B cell (primary cell): Measurements from ENCODE around the gene TP53AIP1. TPM values are rescaled to one million over a fixed set of nuclear protein-coding genes. Genes with fewer than 3 reads are reported as not detected.

Experiments used
- ATAC-seq: fragments of 200-7000 bp; cut with Tn5 transposase; one replicate; pipeline ENCODE4 v1.10.0; 2021; ENCODE audit warnings: low read depth, mild to moderate bottlenecking, moderate number of reproducible peaks, moderate library complexity
- CTCF ChIA-PET: fragments of 350-600 bp; sonication (Branson Sonifier 250); formaldehyde crosslinking; loops from one replicate; lab custom pipeline; 2021; ENCODE audit warnings: antibody characterized with exemption, inconsistent platforms; lab: Charles Lee
- POLR2A ChIA-PET: fragments of 350-600 bp; sonication (Branson Sonifier 250); formaldehyde crosslinking; loops from one replicate; lab custom pipeline; 2021; ENCODE audit warnings: antibody characterized with exemption; lab: Charles Lee
- DNase-seq: peaks from one replicate; pipeline ENCODE4 v3.0.0; 2013
- H2AFZ ChIP-seq: 2 replicates; pipeline ENCODE4 v1.6.1; 2012; ENCODE audit warnings: mild to moderate bottlenecking, low read depth, low read length; ENCODE audit not compliant: insufficient read depth, poor library complexity, severe bottlenecking
- H3K27ac ChIP-seq, 2 donors: 1 replicate in 1 of 2; 2 replicates in 1 of 2; pipeline ENCODE4 v1.5.1; 2012 to 2013; ENCODE audit warnings: low read length in 2 of 2, mild to moderate bottlenecking in 2 of 2, moderate library complexity in 1 of 2
- H3K27me3 ChIP-seq, 4 experiments: fragments of 200-600 bp in 1 of 4; sonication (generic) in 1 of 4; replicated peaks in 1 of 4; 1 replicate in 2 of 4; 2 replicates in 2 of 4; pipeline versions ENCODE4 v1.6.1 to v1.7.0; 2013 to 2016; ENCODE audit warnings: low read length in 3 of 4, mild to moderate bottlenecking in 2 of 4, mixed read lengths in 1 of 4, moderate library complexity in 1 of 4; ENCODE audit not compliant: insufficient read depth in 4 of 4, control insufficient read depth in 3 of 4; ENCODE audit errors: control extremely low read depth in 1 of 4
- H3K36me3 ChIP-seq, 2 experiments: replicated peaks in 1 of 2; 1 replicate in 1 of 2; 2 replicates in 1 of 2; pipeline versions ENCODE4 v1.6.1 to v1.7.1; 2013; ENCODE audit warnings: low read length in 1 of 2; ENCODE audit not compliant: insufficient read depth in 2 of 2, control insufficient read depth in 1 of 2; ENCODE audit errors: control extremely low read depth in 1 of 2, extremely low read depth in 1 of 2
- H3K4me1 ChIP-seq, 2 donors: fragments of 200-600 bp in 1 of 2; sonication (generic) in 1 of 2; 1 replicate in 1 of 2; 2 replicates in 1 of 2; pipeline versions ENCODE4 v1.5.1 to v1.6.1; 2013 to 2017; ENCODE audit warnings: low read length in 2 of 2; ENCODE audit not compliant: control insufficient read depth in 2 of 2, insufficient read depth in 2 of 2
- H3K4me2 ChIP-seq: replicated peaks from 2 replicates; pipeline ENCODE3; 2012; ENCODE audit warnings: mild to moderate bottlenecking, low read depth, low read length; ENCODE audit not compliant: poor library complexity, severe bottlenecking
- H3K4me3 ChIP-seq, 5 experiments: fragments of 200-600 bp in 1 of 5; sonication (generic) in 1 of 5; 1 replicate in 3 of 5; 2 replicates in 2 of 5; pipeline versions ENCODE4 v1.5.1 to v1.7.0; 2011 to 2016; ENCODE audit warnings: low read length in 4 of 5, mild to moderate bottlenecking in 4 of 5, low read depth in 2 of 5, control low read depth in 1 of 5, moderate library complexity in 1 of 5; ENCODE audit not compliant: insufficient read depth in 1 of 5; ENCODE audit errors: control extremely low read depth in 1 of 5, extremely low read depth in 1 of 5
- H3K79me2 ChIP-seq: fragments of 200-600 bp; sonication (generic); one replicate; pipeline ENCODE4 v1.6.0; 2016; ENCODE audit warnings: low read length; ENCODE audit not compliant: control insufficient read depth, insufficient read depth
- H3K9ac ChIP-seq: fragments of 200-600 bp; sonication (generic); 2 replicates; pipeline ENCODE4 v1.6.1; 2017; ENCODE audit warnings: mild to moderate bottlenecking, low read length, moderate library complexity
- H3K9me3 ChIP-seq, 3 donors: one replicate each; pipeline versions ENCODE4 v1.6.1 to v1.7.1; 2013; ENCODE audit warnings: low read length in 2 of 3; ENCODE audit not compliant: control insufficient read depth in 2 of 3, insufficient read depth in 1 of 3; ENCODE audit errors: control extremely low read depth in 1 of 3
- H4K20me1 ChIP-seq: 2 replicates; pipeline ENCODE4 v1.6.0; 2012; ENCODE audit warnings: mild to moderate bottlenecking, low read length; ENCODE audit not compliant: insufficient read depth, control insufficient read depth, poor library complexity, severe bottlenecking
- H3K27ac Mint-ChIP-seq: one replicate; pipeline ENCODE4 v1.8.0; 2021; ENCODE audit warnings: mixed read lengths
- H3K27me3 Mint-ChIP-seq: one replicate; pipeline ENCODE4 v1.8.0; 2021; ENCODE audit warnings: mixed read lengths
- H3K4me1 Mint-ChIP-seq: one replicate; pipeline ENCODE4 v1.8.0; 2021; ENCODE audit warnings: mixed read lengths
- H3K4me3 Mint-ChIP-seq: one replicate; pipeline ENCODE4 v1.8.0; 2021; ENCODE audit warnings: mixed read lengths
- H3K9me3 Mint-ChIP-seq: one replicate; pipeline ENCODE4 v1.8.0; 2022; ENCODE audit warnings: mixed read lengths; ENCODE audit not compliant: insufficient read depth
- EZH2 ChIP-seq: IDR thresholded peaks from 2 replicates; pipeline ENCODE4 v1.6.1; 2012; ENCODE audit warnings: borderline replicate concordance, low read depth, mild to moderate bottlenecking, moderate library complexity, low read length; ENCODE audit not compliant: insufficient read depth, poor library complexity, severe bottlenecking
- WGBS: methylation state at CpG from one replicate; pipeline ENCODE4 v1.1.5; 2013; ENCODE audit warnings: missing lambda C conversion rate; ENCODE audit not compliant: insufficient coverage; 5-methylcytosine and 5-hydroxymethylcytosine counted together
- intact Hi-C: fragments of 100-400 bp; cut with micrococcal nuclease; formaldehyde crosslinking; loops from one replicate; pipeline ENCODE4 v1.10.0; 2022
- polyA plus RNA-seq: library from polyadenylated mRNA; depleted of rRNA; stranded (reverse); fragments of >200 nt; gene quantifications from 2 replicates; pipeline ENCODE4 v1.2.3, GENCODE V29; 2012
- total RNA-seq, 2 donors: library from RNA; stranded (reverse); fragments of 120-200 nt in 1 of 2; gene quantifications; 1 replicate in 1 of 2; 2 replicates in 1 of 2; pipeline versions ENCODE4 v1.2.3 to v1.2.4, GENCODE V29; 2013 to 2022
- TF ChIP-seq, protein P1 (sequence below): fragments of 200-600 bp; IDR thresholded peaks from one replicate; pipeline ENCODE4 v1.8.0; 2022; ENCODE audit warnings: antibody characterized with exemption, mild to moderate bottlenecking

Gene TP53AIP1
- total and polyA plus RNA-seq, 2 donors (not counting 1 experiment from before 2014, with no cell fraction given), result 0.04 to 0.12 TPM

DNA sequence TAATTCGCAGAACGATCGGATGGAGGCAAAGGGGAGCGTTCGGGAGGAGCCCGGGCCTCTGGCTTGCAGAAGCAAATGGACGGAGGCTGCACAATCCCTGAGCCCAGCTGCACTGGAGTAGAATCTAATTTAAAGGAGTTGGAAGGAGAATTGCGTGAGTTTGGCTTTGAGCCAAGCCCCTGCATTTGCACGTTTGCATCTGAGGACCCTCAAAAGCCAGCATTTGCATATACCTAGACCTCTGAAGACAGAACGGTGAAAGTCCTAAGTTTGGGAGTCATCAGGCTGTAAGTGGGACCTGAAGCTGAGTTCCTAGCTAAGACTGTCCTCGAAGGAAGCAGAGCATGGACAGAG lies 15.6 kb downstream of the TP53AIP1 start:
- no peak for ATAC-seq
- ChIA-PET POLR2A (no interaction called here), CTCF (interaction anchor here (1.8 kb wide), 1 partner anchor 770 kb away, joined by 8 read pairs; no protein-coding TSS in a partner anchor)
- H3K4me1 Mint-ChIP-seq, result peaks cover 15% of the 10 kb centered on the region
- peaks cover 0 to 27% (median 0%) of the 10 kb centered on the region in 4 experiments for H3K27me3 ChIP-seq
- no peaks in the 10 kb centered on the region for H4K20me1 ChIP-seq
- H3K4me3 ChIP-seq, result no peak overlapping the region
- peaks cover 0 to 6% (median 0%) of the 10 kb centered on the region in 3 donors for H3K9me3 ChIP-seq
- intact Hi-C loops, result no loop called here
- DNase-seq, result no peak
- peaks cover 7 to 11% of the 10 kb centered on the region in 2 donors for H3K4me1 ChIP-seq
- TF ChIP-seq, protein P1, sequence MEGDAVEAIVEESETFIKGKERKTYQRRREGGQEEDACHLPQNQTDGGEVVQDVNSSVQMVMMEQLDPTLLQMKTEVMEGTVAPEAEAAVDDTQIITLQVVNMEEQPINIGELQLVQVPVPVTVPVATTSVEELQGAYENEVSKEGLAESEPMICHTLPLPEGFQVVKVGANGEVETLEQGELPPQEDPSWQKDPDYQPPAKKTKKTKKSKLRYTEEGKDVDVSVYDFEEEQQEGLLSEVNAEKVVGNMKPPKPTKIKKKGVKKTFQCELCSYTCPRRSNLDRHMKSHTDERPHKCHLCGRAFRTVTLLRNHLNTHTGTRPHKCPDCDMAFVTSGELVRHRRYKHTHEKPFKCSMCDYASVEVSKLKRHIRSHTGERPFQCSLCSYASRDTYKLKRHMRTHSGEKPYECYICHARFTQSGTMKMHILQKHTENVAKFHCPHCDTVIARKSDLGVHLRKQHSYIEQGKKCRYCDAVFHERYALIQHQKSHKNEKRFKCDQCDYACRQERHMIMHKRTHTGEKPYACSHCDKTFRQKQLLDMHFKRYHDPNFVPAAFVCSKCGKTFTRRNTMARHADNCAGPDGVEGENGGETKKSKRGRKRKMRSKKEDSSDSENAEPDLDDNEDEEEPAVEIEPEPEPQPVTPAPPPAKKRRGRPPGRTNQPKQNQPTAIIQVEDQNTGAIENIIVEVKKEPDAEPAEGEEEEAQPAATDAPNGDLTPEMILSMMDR, result no peak
- TF ChIP-seq EZH2, result no peak
- H2AFZ ChIP-seq, result no peak overlapping the region
- no peaks in the 10 kb centered on the region for H3K9me3 Mint-ChIP-seq
- no peak overlapping the region for H3K4me3 Mint-ChIP-seq
- H3K36me3 ChIP-seq, result no peaks in the 10 kb centered on the region
- H3K9ac ChIP-seq, result no peak overlapping the region
- H3K27ac ChIP-seq, result no peak overlapping the region
- H3K27me3 Mint-ChIP-seq, result peaks cover 11% of the 10 kb centered on the region
- no peaks in the 10 kb centered on the region for H3K79me2 ChIP-seq
- H3K27ac Mint-ChIP-seq, result no peak overlapping the region
- no peak overlapping the region for H3K4me2 ChIP-seq
- 97% methylated on average over 8 of the region's 11 CpGs for WGBS

DNA sequence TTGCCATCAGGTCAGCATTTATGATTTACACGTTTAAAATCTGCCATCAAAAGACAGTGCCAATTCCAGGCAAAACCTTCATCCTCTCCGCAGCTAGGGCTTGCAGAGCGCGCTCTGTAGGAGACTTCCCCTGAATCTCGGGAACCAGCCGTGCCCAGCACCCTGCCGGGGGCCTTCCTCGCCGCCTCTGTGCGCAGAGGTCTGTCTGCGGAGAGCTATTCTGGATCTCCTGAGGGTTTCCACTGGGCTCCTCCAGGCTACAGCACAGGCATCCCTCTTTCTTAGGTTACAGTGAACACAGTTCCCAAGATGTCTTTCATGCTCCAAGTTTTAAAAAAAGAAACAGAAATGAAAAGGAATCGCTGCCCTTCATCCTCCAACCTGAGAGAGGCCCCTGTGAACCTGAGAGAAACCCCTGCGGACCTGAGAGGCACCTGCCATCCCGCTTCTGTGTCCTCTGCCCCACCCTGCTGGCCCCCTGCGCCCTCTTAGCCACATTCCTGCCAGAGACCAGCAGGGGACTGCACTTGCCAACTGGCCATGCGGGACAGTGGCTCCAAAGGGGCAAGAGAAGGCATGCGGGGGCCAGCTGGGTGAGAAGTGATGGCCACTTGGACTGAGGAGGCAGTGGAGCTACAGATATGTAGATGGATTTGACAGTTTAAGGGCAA lies 16.1 kb downstream of the TP53AIP1 start:
- ATAC-seq (no peak), DNase-seq (no peak)
- TF ChIP-seq, protein P1, result no peak
- no peak for TF ChIP-seq EZH2
- CTCF ChIA-PET, result no interaction called here
- H3K9ac ChIP-seq, result no peak overlapping the region
- H3K4me2 ChIP-seq, result no peak overlapping the region
- no peaks in the 10 kb centered on the region for H3K9me3 Mint-ChIP-seq
- H4K20me1 ChIP-seq, result no peaks in the 10 kb centered on the region
- POLR2A ChIA-PET, result no interaction called here
- no peak overlapping the region for H3K4me3 ChIP-seq
- peaks cover 10% of the 10 kb centered on the region for H3K27me3 Mint-ChIP-seq
- intact Hi-C loops, result no loop called here
- H3K27ac Mint-ChIP-seq, result no peak overlapping the region
- H3K4me1 Mint-ChIP-seq, result peaks cover 15% of the 10 kb centered on the region
- no peaks in the 10 kb centered on the region for H3K36me3 ChIP-seq
- no peak overlapping the region for H3K4me3 Mint-ChIP-seq
- peaks cover 0 to 6% (median 0%) of the 10 kb centered on the region in 3 donors for H3K9me3 ChIP-seq
- WGBS, result 91% methylated on average over 17 of the region's 17 CpGs
- no peak overlapping the region for H2AFZ ChIP-seq
- no peaks in the 10 kb centered on the region for H3K79me2 ChIP-seq
- H3K4me1 ChIP-seq, result peaks cover 7 to 11% of the 10 kb centered on the region in 2 donors
- no peak overlapping the region for H3K27ac ChIP-seq
- peaks cover 0 to 23% (median 0%) of the 10 kb centered on the region in 4 experiments for H3K27me3 ChIP-seq
